Dendritic cell treated with granulocyte-macrophage colony-stimulating factor and Interleukin-4, amounts not matched to agents 40 ng/mL and 50 ng/mL, for 4 days (primary cell): ENCODE data around the gene FBXO5.
A peak's percentile ranks its signal among the peaks of the same experiment; 100 is the strongest.

Experiments
- H3K27ac Mint-ChIP-seq: one replicate; pipeline ENCODE4 v1.8.0; 2022; ENCODE audit warnings: mild to moderate bottlenecking, mixed read lengths
- H3K27me3 Mint-ChIP-seq: one replicate; pipeline ENCODE4 v1.8.0; 2022; ENCODE audit warnings: mild to moderate bottlenecking, mixed read lengths
- H3K36me3 Mint-ChIP-seq: one replicate; pipeline ENCODE4 v1.8.0; 2022; ENCODE audit warnings: low read depth, mixed read lengths
- H3K4me1 Mint-ChIP-seq: one replicate; pipeline ENCODE4 v1.8.0; 2022; ENCODE audit warnings: low read depth, mixed read lengths
- H3K4me3 Mint-ChIP-seq: one replicate; pipeline ENCODE4 v1.8.0; 2022; ENCODE audit warnings: mild to moderate bottlenecking, moderate library complexity, mixed read lengths
- H3K9me3 Mint-ChIP-seq: one replicate; pipeline ENCODE4 v1.8.0; 2022; ENCODE audit warnings: mixed read lengths
- intact Hi-C: fragments of 100-400 bp; cut with micrococcal nuclease; formaldehyde crosslinking; loops from one replicate; pipeline ENCODE4 v1.15.0; 2022

Gene FBXO5, protein sequence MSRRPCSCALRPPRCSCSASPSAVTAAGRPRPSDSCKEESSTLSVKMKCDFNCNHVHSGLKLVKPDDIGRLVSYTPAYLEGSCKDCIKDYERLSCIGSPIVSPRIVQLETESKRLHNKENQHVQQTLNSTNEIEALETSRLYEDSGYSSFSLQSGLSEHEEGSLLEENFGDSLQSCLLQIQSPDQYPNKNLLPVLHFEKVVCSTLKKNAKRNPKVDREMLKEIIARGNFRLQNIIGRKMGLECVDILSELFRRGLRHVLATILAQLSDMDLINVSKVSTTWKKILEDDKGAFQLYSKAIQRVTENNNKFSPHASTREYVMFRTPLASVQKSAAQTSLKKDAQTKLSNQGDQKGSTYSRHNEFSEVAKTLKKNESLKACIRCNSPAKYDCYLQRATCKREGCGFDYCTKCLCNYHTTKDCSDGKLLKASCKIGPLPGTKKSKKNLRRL

DNA sequence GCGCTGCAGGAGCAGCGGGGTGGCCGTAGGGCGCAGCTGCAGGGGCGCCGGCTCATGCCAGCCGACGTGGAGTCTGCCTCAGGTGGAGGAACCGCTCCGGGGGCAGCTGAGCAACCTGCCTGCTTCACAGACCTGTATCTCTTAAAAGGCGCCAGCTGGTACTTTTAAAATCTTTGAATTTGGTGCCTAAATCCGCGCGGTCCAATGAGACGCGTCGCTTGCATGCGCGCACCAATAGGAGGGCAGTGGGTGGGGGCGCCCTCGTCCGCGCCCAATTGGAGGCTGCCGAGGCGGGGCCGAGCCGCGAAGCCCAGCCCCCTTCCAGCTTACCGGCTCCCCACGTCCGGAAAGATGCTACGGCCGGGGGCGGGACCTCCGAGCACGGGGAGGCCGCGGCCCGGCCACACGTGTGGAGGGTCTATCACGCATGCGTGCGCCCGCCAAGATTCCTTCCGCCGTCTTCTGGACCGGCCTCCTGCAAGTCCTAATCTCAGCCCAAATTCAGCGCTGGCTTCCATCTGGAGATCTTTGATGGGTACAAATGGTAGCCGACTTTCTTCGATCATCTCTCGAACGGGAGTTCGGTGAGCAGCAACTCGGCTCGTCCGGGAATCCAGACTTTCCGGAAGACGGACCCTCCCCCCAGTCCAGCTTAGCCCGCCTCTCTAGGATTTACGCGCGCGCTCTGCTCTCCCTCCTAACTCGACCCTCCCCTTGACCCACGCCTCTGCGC lies at the start of gene FBXO5:
FBXO5 (minus strand) TSS at position 138 of the 733 bp plus-strand sequence; CDS start at position 56, 82 bp downstream.
- no peaks in the 10 kb centered on the region for H3K27me3 Mint-ChIP-seq
- H3K4me1 Mint-ChIP-seq, result peaks cover 33% of the 10 kb centered on the region
- H3K9me3 Mint-ChIP-seq, result no peaks in the 10 kb centered on the region
- peak within 1 kb of the TSS; percentile 93 for H3K27ac Mint-ChIP-seq
- intact Hi-C loops, result no loop called here
- H3K4me3 Mint-ChIP-seq, result peak within 1 kb of the TSS; percentile 86
- peaks cover 25% of the 10 kb centered on the region for H3K36me3 Mint-ChIP-seq

DNA sequence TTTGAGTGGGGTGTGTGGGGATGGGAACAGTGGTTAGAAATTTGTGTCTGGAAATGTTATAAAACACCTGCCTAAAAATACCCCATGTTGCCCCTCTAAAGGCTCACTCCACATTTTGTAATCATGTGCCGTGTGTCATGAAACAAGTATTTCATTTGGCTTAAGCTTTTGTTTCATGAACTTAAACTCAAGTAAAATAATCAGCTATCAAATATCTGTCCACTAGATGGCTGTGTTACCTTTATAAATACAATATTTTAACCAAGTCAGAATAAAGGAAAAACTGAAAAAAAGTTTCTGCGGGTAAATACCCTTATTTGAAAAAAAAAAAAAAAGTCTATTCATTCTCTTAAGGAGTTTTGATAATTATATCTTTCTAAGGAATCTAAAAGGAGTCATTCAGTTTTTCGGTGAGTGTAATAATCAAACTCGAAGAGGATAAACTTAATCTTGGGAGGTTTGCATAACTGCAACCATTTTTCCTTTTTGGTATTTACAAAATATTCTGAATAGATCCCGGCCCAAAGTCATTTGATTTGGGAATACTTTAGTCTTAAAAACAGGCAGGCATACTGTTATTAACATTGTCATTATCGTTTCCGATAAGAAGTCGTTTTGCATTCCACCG lies 49.5 kb upstream of the FBXO5 start:
- H3K4me3 Mint-ChIP-seq, result no peak overlapping the region
- intact Hi-C loops, result loop anchor here (2.0 to 5.0 kb wide), 2 partner anchors 280 to 480 kb away; no protein-coding TSS in a partner anchor
- H3K27ac Mint-ChIP-seq, result no peak overlapping the region
- H3K9me3 Mint-ChIP-seq, result no peaks in the 10 kb centered on the region
- peaks cover 9% of the 10 kb centered on the region for H3K4me1 Mint-ChIP-seq
- no peaks in the 10 kb centered on the region for H3K36me3 Mint-ChIP-seq
- no peaks in the 10 kb centered on the region for H3K27me3 Mint-ChIP-seq

DNA sequence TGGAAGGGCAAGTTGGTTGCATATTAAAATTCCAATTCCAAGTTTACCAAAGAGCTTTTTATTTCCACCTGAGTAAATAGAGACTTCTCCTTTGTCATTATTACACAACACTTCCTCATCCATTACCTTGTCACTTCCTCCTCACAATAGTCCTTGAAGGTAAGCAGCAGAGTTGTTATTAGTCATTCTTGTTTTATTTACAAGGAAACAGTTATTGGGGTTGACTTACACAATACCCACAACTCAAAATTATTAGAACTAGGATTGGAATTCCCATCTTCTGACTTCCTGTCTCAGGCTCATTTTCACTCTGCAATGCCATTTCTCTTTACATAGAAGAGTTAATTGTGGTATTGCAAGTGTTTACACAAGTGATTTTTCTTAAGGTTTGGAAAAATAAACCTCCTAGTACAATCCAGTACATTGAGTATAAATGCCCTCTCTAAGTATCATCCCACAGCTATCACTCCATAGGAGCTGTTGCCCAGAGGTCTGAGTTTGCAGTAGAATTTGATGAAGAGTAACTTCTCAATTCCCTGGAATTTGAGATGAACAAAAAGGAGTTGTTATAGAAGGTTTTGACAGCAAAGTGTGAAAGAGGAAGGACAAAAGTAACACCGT lies 48.6 kb upstream of the FBXO5 start:
- Mint-ChIP-seq H3K4me3 (no peak overlapping the region), H3K4me1 (peaks cover 9% of the 10 kb centered on the region), H3K9me3 (no peaks in the 10 kb centered on the region), H3K27me3 (no peaks in the 10 kb centered on the region), H3K27ac (no peak overlapping the region), H3K36me3 (no peaks in the 10 kb centered on the region)
- intact Hi-C loops, result loop anchor here (5.0 kb wide), 1 partner anchor 481 kb away; no protein-coding TSS in a partner anchor

DNA sequence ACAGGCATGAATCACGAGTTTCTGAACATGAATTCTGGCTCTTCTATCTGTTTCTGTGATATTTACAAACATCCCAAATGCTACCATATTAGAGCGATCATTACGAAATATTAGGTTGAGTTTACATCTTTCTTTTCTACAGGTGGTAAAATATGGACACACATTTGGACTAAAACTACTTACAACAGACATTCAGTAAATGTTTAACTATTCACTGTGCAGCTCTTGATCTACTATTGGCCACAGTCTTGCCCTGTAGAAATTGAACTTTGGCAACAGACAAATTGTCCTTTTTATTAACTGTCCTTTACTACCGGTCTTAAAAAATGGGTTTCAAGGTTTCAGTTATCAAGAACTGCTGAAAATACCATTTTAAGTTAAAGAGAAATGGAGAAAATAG lies 46.1 kb upstream of the FBXO5 start:
- H3K27ac Mint-ChIP-seq, result no peak overlapping the region
- no peak overlapping the region for H3K4me3 Mint-ChIP-seq
- H3K27me3 Mint-ChIP-seq, result peaks cover 2% of the 10 kb centered on the region
- peaks cover 9% of the 10 kb centered on the region for H3K4me1 Mint-ChIP-seq
- intact Hi-C loops, result no loop called here
- H3K9me3 Mint-ChIP-seq, result no peaks in the 10 kb centered on the region
- no peaks in the 10 kb centered on the region for H3K36me3 Mint-ChIP-seq

DNA sequence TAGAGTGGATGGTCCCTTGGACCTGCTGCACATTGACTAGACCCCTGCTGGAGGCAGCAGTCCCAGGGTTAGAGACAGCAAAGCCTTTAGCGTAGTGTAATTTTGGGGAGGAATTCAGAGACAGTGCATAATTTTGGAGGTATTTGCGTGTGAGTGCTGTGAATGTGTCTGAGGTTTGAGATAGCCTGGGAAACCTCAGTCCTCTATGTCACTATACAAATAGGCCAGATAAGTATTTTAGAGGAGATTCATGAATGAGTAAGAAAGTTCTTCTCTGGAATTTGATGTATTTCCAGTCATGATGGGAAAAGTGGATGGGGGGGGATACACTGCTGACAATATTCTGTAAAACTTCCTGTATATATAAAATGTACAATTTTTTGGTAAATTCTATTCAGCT lies 45.4 kb upstream of the FBXO5 start:
- Mint-ChIP-seq H3K4me1 (peaks cover 9% of the 10 kb centered on the region), H3K27me3 (peaks cover 4% of the 10 kb centered on the region), H3K9me3 (no peaks in the 10 kb centered on the region), H3K4me3 (no peak overlapping the region), H3K36me3 (no peaks in the 10 kb centered on the region), H3K27ac (no peak overlapping the region)
- intact Hi-C loops, result no loop called here

DNA sequence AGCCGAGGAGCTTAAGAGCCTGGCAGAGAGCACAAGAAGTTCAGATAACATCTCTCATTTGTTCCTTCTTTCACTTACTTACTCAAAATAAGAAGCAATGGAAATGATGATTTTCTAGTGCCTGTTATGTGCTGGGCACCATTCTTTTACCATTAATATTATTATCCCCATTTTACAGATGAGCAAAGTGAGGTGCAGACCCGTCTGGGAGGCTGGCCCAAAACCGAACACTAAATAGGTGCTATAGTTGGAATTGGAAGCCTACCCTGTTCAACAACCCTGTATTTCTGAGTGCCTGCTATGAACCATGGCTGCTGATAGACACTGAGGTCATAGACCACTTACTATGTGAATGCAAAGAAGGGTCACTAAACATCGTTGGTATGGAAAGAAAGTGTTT lies 44.6 kb upstream of the FBXO5 start:
- Mint-ChIP-seq H3K27me3 (peaks cover 6% of the 10 kb centered on the region), H3K9me3 (no peaks in the 10 kb centered on the region), H3K36me3 (no peaks in the 10 kb centered on the region), H3K4me1 (peaks cover 9% of the 10 kb centered on the region), H3K4me3 (no peak overlapping the region), H3K27ac (no peak overlapping the region)
- intact Hi-C loops, result no loop called here

DNA sequence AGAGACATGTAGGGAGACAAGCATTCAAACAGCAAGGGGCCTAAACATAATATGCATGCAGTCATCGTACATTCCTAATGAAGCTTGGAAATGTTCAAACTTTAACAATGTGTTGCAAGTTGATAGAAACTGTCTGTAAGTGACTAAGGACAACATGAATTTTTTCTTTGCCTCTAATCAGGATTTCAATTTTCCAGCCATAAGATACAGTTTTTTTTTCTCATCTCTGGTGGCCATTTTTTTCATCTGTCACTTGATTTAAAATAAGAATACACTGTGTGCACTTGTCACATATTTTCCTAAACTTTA lies 41.8 kb upstream of the FBXO5 start:
- H3K36me3 Mint-ChIP-seq, result no peaks in the 10 kb centered on the region
- peaks cover 6% of the 10 kb centered on the region for H3K27me3 Mint-ChIP-seq
- H3K27ac Mint-ChIP-seq, result no peak overlapping the region
- H3K9me3 Mint-ChIP-seq, result no peaks in the 10 kb centered on the region
- H3K4me1 Mint-ChIP-seq, result no peaks in the 10 kb centered on the region
- H3K4me3 Mint-ChIP-seq, result no peak overlapping the region
- intact Hi-C loops, result loop anchor here (1.0 kb wide), 1 partner anchor 160 kb away; no protein-coding TSS in a partner anchor

DNA sequence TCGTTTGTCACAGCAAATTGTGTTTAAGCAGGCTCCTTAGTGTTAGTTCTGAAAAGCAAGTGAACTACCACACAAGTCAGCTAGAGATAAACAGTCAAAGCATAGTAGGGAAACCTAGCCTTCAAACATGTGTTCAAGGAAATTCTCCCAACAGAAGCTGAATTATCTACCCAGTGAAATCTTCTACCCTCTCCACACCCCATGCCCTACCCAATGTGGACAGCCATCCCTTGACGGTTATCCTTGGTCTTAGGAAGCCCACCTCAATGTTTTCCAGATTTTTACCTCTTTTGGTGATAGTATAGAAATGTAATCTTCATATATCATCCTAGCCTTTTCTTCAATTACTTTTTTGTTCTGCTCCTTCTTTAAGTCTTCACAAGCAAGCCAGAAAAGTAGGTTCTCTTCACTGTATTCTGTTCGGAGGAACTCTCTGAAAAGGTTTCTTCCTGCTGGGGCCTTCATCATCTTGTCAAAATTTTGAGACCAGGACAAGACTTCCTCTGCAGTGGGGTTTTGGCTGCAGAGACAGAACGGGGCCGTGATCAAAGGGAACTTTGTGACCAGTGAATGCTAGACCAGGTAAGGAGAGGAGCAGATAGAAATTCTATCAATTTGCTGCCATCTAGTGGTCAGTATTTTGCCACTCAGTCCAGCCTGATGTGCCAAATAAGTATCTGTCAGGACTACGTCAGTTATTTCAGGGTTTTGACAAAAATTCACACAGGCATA lies 41.3 kb upstream of the FBXO5 start:
- no peak overlapping the region for H3K4me3 Mint-ChIP-seq
- H3K4me1 Mint-ChIP-seq, result no peaks in the 10 kb centered on the region
- peaks cover 6% of the 10 kb centered on the region for H3K27me3 Mint-ChIP-seq
- intact Hi-C loops, result loop anchor here (1.0 kb wide), 1 partner anchor 160 kb away; no protein-coding TSS in a partner anchor
- no peaks in the 10 kb centered on the region for H3K36me3 Mint-ChIP-seq
- H3K9me3 Mint-ChIP-seq, result no peaks in the 10 kb centered on the region
- H3K27ac Mint-ChIP-seq, result no peak overlapping the region

DNA sequence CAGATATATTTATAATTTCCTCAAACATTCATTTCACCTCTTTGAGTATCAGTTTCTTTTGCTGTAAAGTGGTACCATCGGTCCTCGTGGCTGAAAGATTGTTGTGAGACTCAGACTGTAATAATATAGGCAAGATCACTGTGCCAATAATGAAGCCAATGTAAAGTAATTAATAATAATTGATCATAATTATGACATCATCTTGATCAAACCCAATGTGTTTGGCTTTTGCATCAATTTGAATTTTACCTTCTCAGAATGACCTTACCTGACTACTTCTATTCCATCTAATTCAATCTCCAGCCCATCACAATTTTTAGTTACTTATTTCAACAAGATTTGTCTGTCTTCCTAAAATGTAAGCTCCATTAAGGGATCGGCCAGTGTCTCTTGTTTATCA lies 35.5 kb upstream of the FBXO5 start:
- Mint-ChIP-seq H3K36me3 (no peaks in the 10 kb centered on the region), H3K9me3 (no peaks in the 10 kb centered on the region), H3K27me3 (peaks cover 3% of the 10 kb centered on the region), H3K27ac (no peak overlapping the region), H3K4me3 (no peak overlapping the region), H3K4me1 (no peaks in the 10 kb centered on the region)
- intact Hi-C loops, result loop anchor here (5.0 kb wide), 1 partner anchor 56 kb away; no protein-coding TSS in a partner anchor

DNA sequence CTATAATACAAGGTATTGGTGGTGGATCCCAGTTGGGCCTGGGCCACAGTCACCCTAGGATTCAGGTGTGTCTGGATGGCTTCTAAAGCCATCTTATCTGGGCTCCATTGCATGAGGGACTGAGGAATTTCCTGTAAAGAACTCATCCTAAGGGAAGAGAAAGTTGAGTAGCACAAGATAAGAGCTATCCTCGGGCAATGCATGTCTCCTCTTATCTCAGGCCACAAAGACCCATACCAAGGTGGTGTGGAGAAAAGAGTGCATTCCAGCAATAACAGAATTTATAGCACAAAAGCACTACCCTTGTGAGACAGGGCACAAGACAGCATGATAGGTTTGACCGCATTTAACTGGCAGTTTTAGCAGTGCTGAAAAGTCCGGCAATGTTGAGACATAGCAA lies 34.0 kb upstream of the FBXO5 start:
- Mint-ChIP-seq H3K36me3 (no peaks in the 10 kb centered on the region), H3K4me3 (no peak overlapping the region), H3K27me3 (peaks cover 1% of the 10 kb centered on the region), H3K27ac (no peak overlapping the region), H3K9me3 (no peaks in the 10 kb centered on the region), H3K4me1 (no peaks in the 10 kb centered on the region)
- intact Hi-C loops, result loop anchor here (5.0 kb wide), 1 partner anchor 55 kb away; no protein-coding TSS in a partner anchor

DNA sequence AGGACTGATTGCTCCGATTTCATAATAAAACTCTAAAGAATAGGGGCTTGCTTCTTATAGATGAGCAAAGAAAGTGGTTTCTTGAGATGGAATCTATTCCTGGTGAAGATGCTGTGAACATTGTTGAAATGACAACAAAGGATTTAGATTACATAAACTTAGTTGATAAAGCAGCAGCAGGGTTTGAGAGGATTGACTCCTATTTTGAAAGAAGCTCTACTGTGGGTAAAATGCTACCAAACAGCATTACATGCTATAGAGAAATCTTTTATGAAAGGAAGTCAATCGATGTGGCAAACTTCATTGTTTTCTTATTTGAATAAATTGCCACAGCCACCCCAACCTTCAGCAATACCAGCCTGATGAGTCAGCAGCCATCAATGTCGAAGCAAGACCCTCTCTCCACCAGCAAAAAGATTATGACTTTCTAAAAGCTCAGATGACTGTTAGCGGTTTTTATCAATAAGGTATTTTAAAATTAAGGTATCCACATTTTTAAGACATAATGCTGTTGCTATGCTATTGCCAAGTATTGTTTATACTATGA lies 32.3 kb upstream of the FBXO5 start:
- Mint-ChIP-seq H3K27me3 (peaks cover 1% of the 10 kb centered on the region), H3K36me3 (no peaks in the 10 kb centered on the region), H3K27ac (no peak overlapping the region), H3K9me3 (no peaks in the 10 kb centered on the region), H3K4me1 (no peaks in the 10 kb centered on the region), H3K4me3 (no peak overlapping the region)
- intact Hi-C loops, result loop anchor here (5.0 kb wide), 1 partner anchor 53 kb away; no protein-coding TSS in a partner anchor

DNA sequence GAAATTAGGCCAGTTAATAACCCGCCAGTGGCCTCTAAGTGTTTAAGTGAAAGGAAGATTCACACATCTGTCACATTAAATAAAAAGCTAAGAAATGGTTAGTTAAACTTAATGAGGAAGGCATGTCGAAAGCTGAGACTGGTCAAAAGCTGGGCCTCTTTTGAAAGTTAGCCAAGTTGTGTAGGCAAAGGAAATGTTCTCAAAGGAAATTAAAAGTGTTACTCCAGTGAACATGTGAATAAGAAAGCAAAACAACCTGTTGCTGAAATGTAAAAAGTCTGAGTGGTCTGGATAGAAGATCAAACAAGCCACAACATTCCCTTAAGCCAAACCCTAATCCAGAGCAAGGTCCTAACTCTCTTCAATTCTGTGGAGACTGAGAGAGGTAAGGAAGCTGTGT lies 30.6 kb upstream of the FBXO5 start:
- H3K4me1 Mint-ChIP-seq, result no peaks in the 10 kb centered on the region
- H3K27me3 Mint-ChIP-seq, result peaks cover 1% of the 10 kb centered on the region
- no peaks in the 10 kb centered on the region for H3K9me3 Mint-ChIP-seq
- H3K4me3 Mint-ChIP-seq, result no peak overlapping the region
- no peaks in the 10 kb centered on the region for H3K36me3 Mint-ChIP-seq
- no peak overlapping the region for H3K27ac Mint-ChIP-seq
- intact Hi-C loops, result no loop called here

DNA sequence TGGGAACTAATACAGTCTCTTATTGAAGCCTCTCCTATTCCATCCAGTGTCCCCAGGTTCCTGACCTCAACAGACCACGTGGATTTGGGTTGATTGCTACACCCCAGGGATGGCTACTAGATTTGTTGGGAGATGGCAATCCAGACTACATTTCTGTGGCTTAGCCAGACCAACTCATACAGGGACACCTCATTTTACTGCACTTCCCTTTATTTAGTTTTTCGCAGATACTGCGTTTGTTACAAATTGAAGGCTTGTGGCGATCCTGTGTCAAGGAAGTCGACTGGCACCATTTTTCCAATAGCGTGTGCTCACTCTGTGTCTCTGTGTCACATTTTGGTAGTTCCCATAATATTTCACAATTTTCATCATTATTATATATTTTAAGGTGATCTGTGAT lies 30.0 kb upstream of the FBXO5 start:
- H3K9me3 Mint-ChIP-seq, result no peaks in the 10 kb centered on the region
- no peaks in the 10 kb centered on the region for H3K4me1 Mint-ChIP-seq
- H3K27me3 Mint-ChIP-seq, result peaks cover 1% of the 10 kb centered on the region
- intact Hi-C loops, result no loop called here
- no peak overlapping the region for H3K4me3 Mint-ChIP-seq
- no peak overlapping the region for H3K27ac Mint-ChIP-seq
- no peaks in the 10 kb centered on the region for H3K36me3 Mint-ChIP-seq
